ENCODE data around the gene TUBA3E. TPM values are rescaled to one million over a fixed set of nuclear protein-coding genes. Genes with fewer than 3 reads are reported as not detected.
"Not testable (repeated sequence)": the region's sequence is repeated elsewhere in the genome, so short reads cannot be mapped to it uniquely, and the experiment has no call there.

The TUBA3E gene
- total and polyA plus RNA-seq, 4 donors: not detected

- Histone ChIP-seq H3K27ac (ENCODE audit: low read depth in 1 of 2, low read length in 1 of 2) (no peak overlapping the region), H3K9ac (ENCODE audit: insufficient read depth in 1 of 2, low read length in 2 of 2) (no peak overlapping the region), H3K4me3 (no peak overlapping the region), H3K27me3 (ENCODE audit: control insufficient read depth in 3 of 3, insufficient read depth in 3 of 3, low read length in 2 of 3) (peaks cover 0 to 2% (median 0%) of the 10 kb centered on the region in 3 donors), H3K36me3 (ENCODE audit: control insufficient read depth in 4 of 4, insufficient read depth in 4 of 4, low read length in 4 of 4) (no peaks in the 10 kb centered on the region), H3K9me3 (ENCODE audit: control insufficient read depth in 4 of 4, insufficient read depth in 3 of 4, low read length in 3 of 4) (peaks cover 0 to 1% (median 0%) of the 10 kb centered on the region in 4 donors), H3K4me1 (ENCODE audit: control insufficient read depth in 5 of 5, insufficient read depth in 5 of 5, low read length in 5 of 5) (no peaks in the 10 kb centered on the region)
- ATAC-seq (ENCODE audit: insufficient read depth, low FRiP score): no peak
- TF ChIP-seq CTCF (IDR thresholded peaks at IDR 0.05; ENCODE audit: control extremely low read depth, extremely low read depth): no peak
- 80 to 82% methylated on average over 8 of the region's 8 CpGs for WGBS, 2 donors
- DNase-seq: no peak
These were observed 42.9 kb upstream of the TUBA3E start for GRCh38 chr2:130241041-130241707.

GRCh38 chr2:130239581-130239980 is 41.3 kb upstream of the TUBA3E start:
- not testable (repeated sequence) for ATAC-seq (ENCODE audit: insufficient read depth, low FRiP score); H3K36me3 ChIP-seq (ENCODE audit: control insufficient read depth in 4 of 4, insufficient read depth in 4 of 4, low read length in 4 of 4); H3K9me3 ChIP-seq (ENCODE audit: control insufficient read depth in 4 of 4, insufficient read depth in 3 of 4, low read length in 3 of 4); H3K27me3 ChIP-seq (ENCODE audit: control insufficient read depth in 3 of 3, insufficient read depth in 3 of 3, low read length in 2 of 3); H3K9ac ChIP-seq (ENCODE audit: insufficient read depth in 1 of 2, low read length in 2 of 2); H3K4me1 ChIP-seq (ENCODE audit: control insufficient read depth in 5 of 5, insufficient read depth in 5 of 5, low read length in 5 of 5); H3K4me3 ChIP-seq; DNase-seq; H3K27ac ChIP-seq (ENCODE audit: low read depth in 1 of 2, low read length in 1 of 2)
- WGBS, 2 donors: 72 to 73% methylated on average over 6 of the region's 6 CpGs

GRCh38 chr2:130233066-130233465 is 34.8 kb upstream of the TUBA3E start:
- H3K27ac ChIP-seq (ENCODE audit: low read depth in 1 of 2, low read length in 1 of 2); H3K9ac ChIP-seq (ENCODE audit: insufficient read depth in 1 of 2, low read length in 2 of 2); H3K4me3 ChIP-seq; DNase-seq; ATAC-seq (ENCODE audit: insufficient read depth, low FRiP score); H3K4me1 ChIP-seq (ENCODE audit: control insufficient read depth in 5 of 5, insufficient read depth in 5 of 5, low read length in 5 of 5); H3K36me3 ChIP-seq (ENCODE audit: control insufficient read depth in 4 of 4, insufficient read depth in 4 of 4, low read length in 4 of 4); H3K9me3 ChIP-seq (ENCODE audit: control insufficient read depth in 4 of 4, insufficient read depth in 3 of 4, low read length in 3 of 4); H3K27me3 ChIP-seq (ENCODE audit: control insufficient read depth in 3 of 3, insufficient read depth in 3 of 3, low read length in 2 of 3): not testable (repeated sequence)
- WGBS, 2 donors: 82 to 85% methylated on average over 2 of the region's 2 CpGs

GRCh38 chr2:130231656-130232055 is 33.4 kb upstream of the TUBA3E start:
- DNase-seq: no peak
- TF ChIP-seq CTCF (IDR thresholded peaks at IDR 0.05; ENCODE audit: control extremely low read depth, extremely low read depth): no peak
- no peak overlapping the region for H3K4me3 ChIP-seq
- no peaks in the 10 kb centered on the region for H3K4me1 ChIP-seq (ENCODE audit: control insufficient read depth in 5 of 5, insufficient read depth in 5 of 5, low read length in 5 of 5)
- H3K36me3 ChIP-seq (ENCODE audit: control insufficient read depth in 4 of 4, insufficient read depth in 4 of 4, low read length in 4 of 4): no peaks in the 10 kb centered on the region
- no peak overlapping the region for H3K27ac ChIP-seq (ENCODE audit: low read depth in 1 of 2, low read length in 1 of 2)
- H3K27me3 ChIP-seq (ENCODE audit: control insufficient read depth in 3 of 3, insufficient read depth in 3 of 3, low read length in 2 of 3): no peaks in the 10 kb centered on the region
- peaks cover 0 to 9% (median 0%) of the 10 kb centered on the region in 4 donors for H3K9me3 ChIP-seq (ENCODE audit: control insufficient read depth in 4 of 4, insufficient read depth in 3 of 4, low read length in 3 of 4)
- no peak overlapping the region for H3K9ac ChIP-seq (ENCODE audit: insufficient read depth in 1 of 2, low read length in 2 of 2)
- no peak for ATAC-seq (ENCODE audit: insufficient read depth, low FRiP score)
- WGBS, 2 donors: 82 to 93% methylated on average over 12 of the region's 12 CpGs

GRCh38 chr2:130230907-130231306 is 32.7 kb upstream of the TUBA3E start:
- not testable (repeated sequence) for DNase-seq; ATAC-seq (ENCODE audit: insufficient read depth, low FRiP score); H3K36me3 ChIP-seq (ENCODE audit: control insufficient read depth in 4 of 4, insufficient read depth in 4 of 4, low read length in 4 of 4); H3K9ac ChIP-seq (ENCODE audit: insufficient read depth in 1 of 2, low read length in 2 of 2); H3K9me3 ChIP-seq (ENCODE audit: control insufficient read depth in 4 of 4, insufficient read depth in 3 of 4, low read length in 3 of 4); H3K4me3 ChIP-seq; H3K4me1 ChIP-seq (ENCODE audit: control insufficient read depth in 5 of 5, insufficient read depth in 5 of 5, low read length in 5 of 5); H3K27ac ChIP-seq (ENCODE audit: low read depth in 1 of 2, low read length in 1 of 2); H3K27me3 ChIP-seq (ENCODE audit: control insufficient read depth in 3 of 3, insufficient read depth in 3 of 3, low read length in 2 of 3)
- 94 to 95% methylated on average over 15 of the region's 15 CpGs for WGBS, 2 donors

- H3K36me3 ChIP-seq (ENCODE audit: control insufficient read depth in 4 of 4, insufficient read depth in 4 of 4, low read length in 4 of 4); H3K9me3 ChIP-seq (ENCODE audit: control insufficient read depth in 4 of 4, insufficient read depth in 3 of 4, low read length in 3 of 4); H3K9ac ChIP-seq (ENCODE audit: insufficient read depth in 1 of 2, low read length in 2 of 2); H3K4me1 ChIP-seq (ENCODE audit: control insufficient read depth in 5 of 5, insufficient read depth in 5 of 5, low read length in 5 of 5); H3K27me3 ChIP-seq (ENCODE audit: control insufficient read depth in 3 of 3, insufficient read depth in 3 of 3, low read length in 2 of 3); ATAC-seq (ENCODE audit: insufficient read depth, low FRiP score); DNase-seq; H3K27ac ChIP-seq (ENCODE audit: low read depth in 1 of 2, low read length in 1 of 2); H3K4me3 ChIP-seq: not testable (repeated sequence)
- 94% methylated on average over 15 to 18 of the region's 18 CpGs for WGBS, 2 donors
These were observed 32.1 kb upstream of the TUBA3E start for GRCh38 chr2:130230376-130230775.

- H3K27ac ChIP-seq (ENCODE audit: low read depth in 1 of 2, low read length in 1 of 2); ATAC-seq (ENCODE audit: insufficient read depth, low FRiP score); H3K36me3 ChIP-seq (ENCODE audit: control insufficient read depth in 4 of 4, insufficient read depth in 4 of 4, low read length in 4 of 4); H3K4me3 ChIP-seq; H3K9ac ChIP-seq (ENCODE audit: insufficient read depth in 1 of 2, low read length in 2 of 2); H3K4me1 ChIP-seq (ENCODE audit: control insufficient read depth in 5 of 5, insufficient read depth in 5 of 5, low read length in 5 of 5); H3K27me3 ChIP-seq (ENCODE audit: control insufficient read depth in 3 of 3, insufficient read depth in 3 of 3, low read length in 2 of 3); H3K9me3 ChIP-seq (ENCODE audit: control insufficient read depth in 4 of 4, insufficient read depth in 3 of 4, low read length in 3 of 4): not testable (repeated sequence)
- DNase-seq: peak; percentile 33 to 69 (median 34)
- WGBS, 2 donors: 43 to 53% methylated on average over 44 to 48 of the region's 48 CpGs
These were observed 30.9 kb upstream of the TUBA3E start for GRCh38 chr2:130229161-130229510.

All from lung (tissue), 12 donors.